ENCODE results near the gene KRTAP4-3.

DNA sequence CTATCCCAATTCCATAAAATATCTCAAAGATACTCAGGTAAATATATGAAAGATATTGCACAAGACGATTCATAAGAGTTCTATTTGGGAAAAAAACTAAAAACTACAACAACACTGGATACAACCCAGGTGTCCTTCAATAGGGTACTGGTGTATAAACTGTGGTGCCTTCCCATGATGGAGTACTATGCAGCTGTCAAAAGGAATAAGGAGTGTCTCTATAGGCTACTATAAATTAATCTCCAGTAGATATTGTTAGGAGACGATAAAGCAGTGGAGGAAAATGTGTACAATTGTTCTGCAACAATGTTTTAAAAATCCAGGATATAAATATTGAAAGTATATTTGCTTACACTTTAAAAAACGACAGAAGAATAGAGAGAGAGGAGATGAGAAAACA, 41.6 kb downstream of the KRTAP4-3 start:
- TF ChIP-seq GATA2 (IDR thresholded peaks at IDR 0.05; ENCODE audit: low read depth, low read length) (no peak), GATA3 (IDR thresholded peaks at IDR 0.05; ENCODE audit: low read depth, low read length) (no peak)

Measured in SH-SY5Y (cell line).